RWPE1 (cell line): ENCODE data around the gene KCNQ5.

ENCODE experiments used
- CTCF ChIA-PET: fragments of 350-600 bp; sonication (Branson Sonifier 250); formaldehyde crosslinking; extraction: SDS; loops from one replicate; lab custom pipeline; 2021; lab: Yijun Ruan, JAX
- POLR2A ChIA-PET: fragments of 400-600 bp; formaldehyde crosslinking; extraction: SDS; loops from one replicate; lab custom pipeline; 2020; ENCODE audit warnings: antibody characterized with exemption; ENCODE audit not compliant: low non-redundant PET; lab: Yijun Ruan, JAX
- DNase-seq: peaks from one replicate; pipeline ENCODE4 v3.0.0; 2012; ENCODE audit warnings: low spot score
- H3K27ac ChIP-seq: fragments of 450-650 bp; 2 replicates; pipeline ENCODE4 v1.5.1; 2017
- TF ChIP-seq, protein P1 (sequence below): fragments of 450-650 bp; conservative IDR thresholded peaks from 2 replicates; pipeline ENCODE4 v1.5.1; 2017; ENCODE audit warnings: low read depth, mild to moderate bottlenecking

Gene KCNQ5

DNA sequence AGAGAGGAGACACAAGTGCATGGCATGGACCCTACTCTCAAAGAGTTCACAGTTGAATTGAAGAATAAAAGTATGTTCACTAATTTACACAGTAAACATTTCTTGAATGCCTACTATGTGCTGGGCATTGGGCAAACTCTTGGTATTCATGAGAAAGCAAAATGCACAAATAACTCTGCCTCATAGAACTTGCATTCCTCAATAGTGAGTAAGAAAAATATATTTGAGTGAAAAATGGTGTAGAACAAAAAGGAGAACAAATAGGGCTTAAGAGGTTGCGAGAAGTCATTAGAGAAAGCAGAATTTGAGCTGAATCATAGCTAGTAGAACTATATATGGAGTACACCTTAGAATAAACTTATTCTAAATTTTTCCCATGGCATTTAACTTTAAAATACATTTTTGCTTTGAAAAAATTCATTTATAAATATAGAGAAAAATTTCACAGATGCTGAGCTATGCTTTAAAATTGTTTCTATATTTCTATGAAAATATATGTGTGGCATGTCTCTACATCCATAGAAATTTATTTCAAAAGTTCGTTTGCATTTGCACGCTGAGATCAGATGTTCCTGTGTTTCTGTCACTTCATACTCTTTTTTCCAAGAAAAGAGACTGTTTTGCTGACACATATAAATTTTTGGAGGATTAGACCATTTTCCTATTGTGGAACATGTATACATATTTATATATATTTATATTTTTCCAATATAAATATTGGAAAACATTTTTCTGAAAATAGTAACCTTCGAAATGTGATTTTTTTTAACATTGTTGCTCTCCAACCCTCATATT is 236.1 kb downstream of the KCNQ5 start:
- ChIA-PET POLR2A (no interaction called here), CTCF (interaction anchor here (0.7 kb wide), 1 partner anchor 10 kb away, joined by 3 read pairs; no protein-coding TSS in a partner anchor)
- TF ChIP-seq, protein P1, sequence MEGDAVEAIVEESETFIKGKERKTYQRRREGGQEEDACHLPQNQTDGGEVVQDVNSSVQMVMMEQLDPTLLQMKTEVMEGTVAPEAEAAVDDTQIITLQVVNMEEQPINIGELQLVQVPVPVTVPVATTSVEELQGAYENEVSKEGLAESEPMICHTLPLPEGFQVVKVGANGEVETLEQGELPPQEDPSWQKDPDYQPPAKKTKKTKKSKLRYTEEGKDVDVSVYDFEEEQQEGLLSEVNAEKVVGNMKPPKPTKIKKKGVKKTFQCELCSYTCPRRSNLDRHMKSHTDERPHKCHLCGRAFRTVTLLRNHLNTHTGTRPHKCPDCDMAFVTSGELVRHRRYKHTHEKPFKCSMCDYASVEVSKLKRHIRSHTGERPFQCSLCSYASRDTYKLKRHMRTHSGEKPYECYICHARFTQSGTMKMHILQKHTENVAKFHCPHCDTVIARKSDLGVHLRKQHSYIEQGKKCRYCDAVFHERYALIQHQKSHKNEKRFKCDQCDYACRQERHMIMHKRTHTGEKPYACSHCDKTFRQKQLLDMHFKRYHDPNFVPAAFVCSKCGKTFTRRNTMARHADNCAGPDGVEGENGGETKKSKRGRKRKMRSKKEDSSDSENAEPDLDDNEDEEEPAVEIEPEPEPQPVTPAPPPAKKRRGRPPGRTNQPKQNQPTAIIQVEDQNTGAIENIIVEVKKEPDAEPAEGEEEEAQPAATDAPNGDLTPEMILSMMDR, result no peak
- DNase-seq, result peak; percentile 13
- no peak overlapping the region for H3K27ac ChIP-seq

DNA sequence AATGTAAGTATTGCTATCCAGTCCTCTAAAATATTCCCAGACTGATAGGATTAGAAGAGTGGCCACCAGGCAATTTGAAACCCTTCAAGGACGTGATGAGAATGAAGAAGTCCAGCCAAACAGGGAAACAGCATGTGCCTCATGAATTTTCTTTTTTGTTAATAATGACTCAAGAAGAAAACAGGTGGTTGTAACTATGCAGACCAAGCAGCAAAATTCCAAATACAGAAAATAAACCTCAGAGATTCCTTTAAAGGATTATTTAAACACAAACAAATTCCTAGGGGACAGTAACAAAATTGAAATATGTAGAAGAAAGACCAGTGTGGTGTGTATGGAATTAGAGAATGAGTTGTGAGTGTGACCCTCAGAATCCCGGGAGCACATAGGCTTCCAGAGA is 239.2 kb downstream of the KCNQ5 start:
- ChIA-PET CTCF (interaction anchor here (0.6 kb wide), 1 partner anchor 241 kb away, joined by 3 read pairs; no protein-coding TSS in a partner anchor), POLR2A (no interaction called here)
- TF ChIP-seq, protein P1, result no peak
- H3K27ac ChIP-seq, result no peak overlapping the region
- no peak for DNase-seq

DNA sequence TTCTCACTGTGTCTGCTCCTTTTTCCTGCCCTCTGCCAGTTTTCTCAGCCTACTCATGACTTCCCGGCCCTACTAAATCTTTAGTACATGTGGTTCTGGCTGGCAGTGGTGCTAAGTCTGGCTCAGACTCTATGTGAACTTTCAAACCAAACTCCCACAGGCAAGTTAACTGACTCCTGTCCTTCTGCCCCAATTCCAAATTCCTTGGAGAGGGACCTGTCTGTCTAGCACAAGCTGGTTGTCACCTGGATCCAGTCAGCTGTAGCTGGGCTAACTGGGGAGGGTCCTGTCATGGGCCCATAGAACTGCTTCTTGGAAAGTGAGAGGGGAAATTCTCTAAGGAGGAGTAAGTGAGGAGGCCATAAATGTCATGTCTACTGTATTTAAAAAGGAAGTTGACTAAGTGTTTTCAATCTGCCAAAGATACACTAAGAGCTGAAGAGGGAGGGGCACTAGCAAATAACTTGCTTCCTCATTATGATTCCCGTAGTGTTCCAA is 240.1 kb downstream of the KCNQ5 start:
- ChIA-PET POLR2A (no interaction called here), CTCF (interaction anchor here (0.6 kb wide), 3 partner anchors 10 to 240 kb away, joined by 3 read pairs; no protein-coding TSS in a partner anchor)
- DNase-seq, result peak; percentile 25
- H3K27ac ChIP-seq, result peak overlapping the region; percentile 82
- TF ChIP-seq, protein P1, result no peak

DNA sequence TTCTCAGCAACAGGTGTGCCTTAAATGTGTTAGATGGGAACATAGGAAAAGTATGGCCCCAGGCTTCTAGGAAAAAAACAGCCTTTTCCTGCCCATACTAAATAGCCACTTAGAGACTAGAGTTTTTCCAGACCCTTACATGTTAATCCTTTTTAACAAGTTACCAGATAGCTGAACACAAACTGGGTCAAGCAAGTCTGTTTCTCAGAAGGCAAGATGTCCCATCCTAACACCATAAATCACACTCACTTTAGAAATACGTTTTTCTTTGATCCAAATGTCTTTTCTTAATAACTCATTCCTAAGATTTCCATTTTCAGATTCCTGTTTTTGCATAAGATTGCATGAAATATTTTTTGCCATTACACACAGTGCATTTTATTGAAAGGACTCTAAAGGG is 241.3 kb downstream of the KCNQ5 start:
- H3K27ac ChIP-seq, result no peak overlapping the region
- no peak for DNase-seq
- TF ChIP-seq, protein P1, result no peak
- ChIA-PET POLR2A (no interaction called here), CTCF (interaction anchor here (0.6 kb wide), 1 partner anchor 211 kb away, joined by 3 read pairs; no protein-coding TSS in a partner anchor)

DNA sequence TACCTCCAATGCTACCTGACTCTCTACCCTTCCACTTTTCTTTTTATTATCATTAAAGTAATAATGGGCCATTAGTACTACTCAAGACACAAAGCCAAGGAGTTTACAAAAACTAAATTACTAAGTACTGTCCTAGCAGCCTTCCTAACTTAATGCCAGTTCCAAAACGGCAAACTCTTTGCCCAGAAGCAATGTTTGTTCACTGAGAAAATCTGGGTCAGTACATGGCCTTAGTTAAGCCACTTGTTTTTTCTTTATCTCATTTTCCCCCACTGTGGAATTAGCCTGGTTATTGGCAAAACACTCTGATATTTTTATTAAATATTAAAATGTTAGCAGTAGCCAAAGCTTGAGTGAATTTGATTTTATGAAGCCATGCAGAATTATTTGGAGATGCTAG is 242.4 kb downstream of the KCNQ5 start:
- POLR2A ChIA-PET, result no interaction called here
- DNase-seq, result no peak
- CTCF ChIA-PET, result no interaction called here
- H3K27ac ChIP-seq, result no peak overlapping the region
- TF ChIP-seq, protein P1, result no peak

DNA sequence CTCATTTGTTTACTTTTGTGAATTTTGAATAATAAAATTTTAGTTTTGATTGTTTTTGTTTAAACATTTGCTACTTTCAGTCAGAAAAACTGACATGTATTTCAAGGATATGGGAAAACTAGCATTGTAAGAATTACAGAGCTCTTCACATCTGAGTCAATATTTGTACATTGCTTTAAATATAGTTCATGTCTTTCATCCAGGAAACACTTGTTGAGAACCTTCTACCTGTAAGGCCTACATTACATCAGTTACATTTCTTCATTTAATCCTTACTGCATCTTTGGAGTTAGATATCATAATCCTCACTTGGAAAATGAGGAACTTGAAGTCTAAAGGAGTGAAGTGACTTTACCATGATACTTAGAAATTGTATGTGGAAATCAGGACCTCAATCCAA is 242.9 kb downstream of the KCNQ5 start:
- H3K27ac ChIP-seq, result no peak overlapping the region
- no peak for DNase-seq
- ChIA-PET CTCF (interaction anchor here (0.7 kb wide), 1 partner anchor 16 kb away, joined by 3 read pairs; no protein-coding TSS in a partner anchor), POLR2A (no interaction called here)
- TF ChIP-seq, protein P1, result no peak
